SK-N-SH treated with all-trans-retinoic acid at 6 μM for 48 hours (cell line): ENCODE results near the gene CPSF6.

Experiments used
- ARNTL ChIP-seq: fragments of 450-650 bp; formaldehyde crosslinking; IDR thresholded peaks from 2 replicates; pipeline ENCODE4 v1.5.0; 2020; ENCODE audit warnings: low read depth, mild to moderate bottlenecking, moderate library complexity, borderline replicate concordance
- CSDC2 ChIP-seq: fragments of 250-450 bp; sonication (Bioruptor Pico); IDR thresholded peaks from 2 replicates; pipeline ENCODE4 v1.5.0; 2020; ENCODE audit warnings: mild to moderate bottlenecking, moderate library complexity
- ISL1 ChIP-seq: fragments of 250-450 bp; sonication (Bioruptor Pico); IDR thresholded peaks from 2 replicates; pipeline ENCODE4 v2.1.2; 2022; ENCODE audit warnings: mild to moderate bottlenecking, moderate library complexity
- PPARA ChIP-seq: fragments of 250-450 bp; sonication (Bioruptor Pico); IDR thresholded peaks from 2 replicates; pipeline ENCODE4 v1.5.0; 2020; ENCODE audit warnings: mild to moderate bottlenecking, borderline replicate concordance
- TOX ChIP-seq: fragments of 250-450 bp; sonication (Bioruptor Pico); IDR thresholded peaks from 2 replicates; pipeline ENCODE4 v1.8.0; 2021; ENCODE audit warnings: mild to moderate bottlenecking, moderate library complexity, borderline replicate concordance
- ZFP3 ChIP-seq: fragments of 250-450 bp; sonication (Bioruptor Pico); IDR thresholded peaks from 2 replicates; pipeline ENCODE4 v1.5.0; 2020; ENCODE audit warnings: mild to moderate bottlenecking, moderate library complexity
- ZFP30 ChIP-seq: fragments of 450-650 bp; formaldehyde crosslinking; IDR thresholded peaks from 2 replicates; pipeline ENCODE4 v1.5.0; 2022; ENCODE audit warnings: mild to moderate bottlenecking, moderate library complexity
- TF ChIP-seq, protein P1 (sequence below): fragments of 250-450 bp; sonication (Bioruptor Pico); IDR thresholded peaks from 2 replicates; pipeline ENCODE4 v1.5.1; 2020; ENCODE audit warnings: low read depth, mild to moderate bottlenecking, moderate library complexity
- TF ChIP-seq, protein P2 (sequence below): fragments of 250-450 bp; sonication (Bioruptor Pico); IDR thresholded peaks from 2 replicates; pipeline ENCODE4 v1.8.0; 2020; ENCODE audit warnings: mild to moderate bottlenecking, moderate library complexity, borderline replicate concordance

DNA sequence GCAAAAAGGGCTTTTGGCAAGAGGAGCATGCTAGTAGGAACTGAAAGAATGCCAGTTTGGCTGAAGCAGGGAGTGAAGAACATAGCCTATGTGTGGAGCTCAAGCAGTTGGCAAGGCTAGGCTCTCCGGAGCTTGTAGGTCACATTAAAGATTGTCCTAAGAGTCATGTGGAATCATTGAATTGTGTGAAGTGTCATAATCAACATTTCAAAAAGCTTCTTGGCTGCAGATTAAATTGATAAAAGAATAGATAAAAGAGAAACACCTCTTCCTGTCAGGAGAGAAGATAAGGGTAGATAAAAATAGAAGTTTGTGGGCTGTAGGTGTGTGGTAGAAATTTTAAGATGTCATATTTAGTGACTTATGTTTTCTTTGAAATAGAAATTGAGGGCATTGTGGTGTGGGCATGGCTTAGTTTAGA lies 36.1 kb downstream of the CPSF6 start:
- no peak for TF ChIP-seq CSDC2
- no peak for TF ChIP-seq ZFP30 (CRISPR knock-in tag)
- TF ChIP-seq TOX (CRISPR knock-in tag), result no peak
- no peak for TF ChIP-seq ISL1 (CRISPR knock-in tag)
- no peak for TF ChIP-seq ARNTL (CRISPR knock-in tag)
- TF ChIP-seq PPARA (CRISPR knock-in tag), result no peak
- TF ChIP-seq, protein P1, sequence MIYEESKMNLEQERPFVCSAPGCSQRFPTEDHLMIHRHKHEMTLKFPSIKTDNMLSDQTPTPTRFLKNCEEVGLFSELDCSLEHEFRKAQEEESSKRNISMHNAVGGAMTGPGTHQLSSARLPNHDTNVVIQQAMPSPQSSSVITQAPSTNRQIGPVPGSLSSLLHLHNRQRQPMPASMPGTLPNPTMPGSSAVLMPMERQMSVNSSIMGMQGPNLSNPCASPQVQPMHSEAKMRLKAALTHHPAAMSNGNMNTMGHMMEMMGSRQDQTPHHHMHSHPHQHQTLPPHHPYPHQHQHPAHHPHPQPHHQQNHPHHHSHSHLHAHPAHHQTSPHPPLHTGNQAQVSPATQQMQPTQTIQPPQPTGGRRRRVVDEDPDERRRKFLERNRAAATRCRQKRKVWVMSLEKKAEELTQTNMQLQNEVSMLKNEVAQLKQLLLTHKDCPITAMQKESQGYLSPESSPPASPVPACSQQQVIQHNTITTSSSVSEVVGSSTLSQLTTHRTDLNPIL (CRISPR knock-in tag), result no peak
- TF ChIP-seq, protein P2, sequence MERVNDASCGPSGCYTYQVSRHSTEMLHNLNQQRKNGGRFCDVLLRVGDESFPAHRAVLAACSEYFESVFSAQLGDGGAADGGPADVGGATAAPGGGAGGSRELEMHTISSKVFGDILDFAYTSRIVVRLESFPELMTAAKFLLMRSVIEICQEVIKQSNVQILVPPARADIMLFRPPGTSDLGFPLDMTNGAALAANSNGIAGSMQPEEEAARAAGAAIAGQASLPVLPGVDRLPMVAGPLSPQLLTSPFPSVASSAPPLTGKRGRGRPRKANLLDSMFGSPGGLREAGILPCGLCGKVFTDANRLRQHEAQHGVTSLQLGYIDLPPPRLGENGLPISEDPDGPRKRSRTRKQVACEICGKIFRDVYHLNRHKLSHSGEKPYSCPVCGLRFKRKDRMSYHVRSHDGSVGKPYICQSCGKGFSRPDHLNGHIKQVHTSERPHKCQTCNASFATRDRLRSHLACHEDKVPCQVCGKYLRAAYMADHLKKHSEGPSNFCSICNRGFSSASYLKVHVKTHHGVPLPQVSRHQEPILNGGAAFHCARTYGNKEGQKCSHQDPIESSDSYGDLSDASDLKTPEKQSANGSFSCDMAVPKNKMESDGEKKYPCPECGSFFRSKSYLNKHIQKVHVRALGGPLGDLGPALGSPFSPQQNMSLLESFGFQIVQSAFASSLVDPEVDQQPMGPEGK (CRISPR knock-in tag), result no peak
- TF ChIP-seq ZFP3, result no peak
